Cortex of kidney (tissue), 1 donor: ENCODE measurements around the gene OIT3.

Experiments used
- DNase-seq: peaks from one replicate; lab custom pipeline; 2025; lab: John Stamatoyannopoulos, UW

OIT3 gene

GRCh38 chr10:72893136-72893798, at the start of gene OIT3:
Gene OIT3, plus strand, starts transcription at chr10:72893739. Its CDS starts 60 bp downstream, at chr10:72893799.
- no peak for DNase-seq

GRCh38 chr10:72846238-72846637, 47.3 kb upstream of the OIT3 start:
- DNase-seq: no peak

- DNase-seq: no peak
Observed at GRCh38 chr10:72847681-72848080, 45.9 kb upstream of the OIT3 start.

GRCh38 chr10:72850861-72851260, 42.7 kb upstream of the OIT3 start:
- no peak for DNase-seq

- no peak for DNase-seq
Observed at GRCh38 chr10:72851509-72851908, 42.0 kb upstream of the OIT3 start.

GRCh38 chr10:72852508-72852907, 41.0 kb upstream of the OIT3 start:
- DNase-seq: no peak

GRCh38 chr10:72855129-72855528, 38.4 kb upstream of the OIT3 start:
- no peak for DNase-seq

GRCh38 chr10:72855790-72856189, 37.7 kb upstream of the OIT3 start:
- DNase-seq: no peak

- no peak for DNase-seq
Observed at GRCh38 chr10:72858067-72858466, 35.5 kb upstream of the OIT3 start.

- no peak for DNase-seq
Observed at GRCh38 chr10:72862957-72863356, 30.6 kb upstream of the OIT3 start.

- DNase-seq: no peak
Observed at GRCh38 chr10:72875250-72876055, 18.1 kb upstream of the OIT3 start.

GRCh38 chr10:72879245-72879644, 14.3 kb upstream of the OIT3 start:
- no peak for DNase-seq

GRCh38 chr10:72881291-72881690, 12.2 kb upstream of the OIT3 start:
- no peak for DNase-seq

GRCh38 chr10:72883861-72884260, 9.7 kb upstream of the OIT3 start:
- DNase-seq: no peak

- DNase-seq: no peak
Observed at GRCh38 chr10:72885953-72886352, 7.6 kb upstream of the OIT3 start.

- DNase-seq: no peak
Observed at GRCh38 chr10:72886621-72887020, 6.9 kb upstream of the OIT3 start.

GRCh38 chr10:72887043-72887442, 6.5 kb upstream of the OIT3 start:
- no peak for DNase-seq

- DNase-seq: no peak
Observed at GRCh38 chr10:72888151-72888638, 5.3 kb upstream of the OIT3 start.

GRCh38 chr10:72889391-72889831, 4.1 kb upstream of the OIT3 start:
- DNase-seq: no peak

GRCh38 chr10:72890086-72890485, 3.5 kb upstream of the OIT3 start:
- no peak for DNase-seq

GRCh38 chr10:72895236-72895850, 1.8 kb downstream of the OIT3 start:
- no peak for DNase-seq

- no peak for DNase-seq
Observed at GRCh38 chr10:72898616-72899015, 5.1 kb downstream of the OIT3 start.

GRCh38 chr10:72899545-72899944, 6.0 kb downstream of the OIT3 start:
- no peak for DNase-seq
